HEK293 (cell line): ENCODE results near the gene STBD1.

Experiments used
- CTCF ChIP-seq: fragments of 450-650 bp; formaldehyde crosslinking; IDR thresholded peaks from 2 replicates; pipeline ENCODE4 v1.5.1; 2016; ENCODE audit warnings: missing biosample characterization, missing genetic modification characterization
- EGR2 ChIP-seq: fragments of 450-650 bp; formaldehyde crosslinking; IDR thresholded peaks from 2 replicates; pipeline ENCODE4 v1.5.1; 2016; ENCODE audit warnings: low read depth, missing biosample characterization, missing genetic modification characterization
- GLI4 ChIP-seq: fragments of 450-650 bp; formaldehyde crosslinking; IDR thresholded peaks from 2 replicates; pipeline ENCODE4 v1.5.1; 2016; ENCODE audit warnings: missing biosample characterization, missing genetic modification characterization
- KLF9 ChIP-seq: fragments of 450-650 bp; formaldehyde crosslinking; IDR thresholded peaks from 2 replicates; pipeline ENCODE4 v1.5.1; 2016; ENCODE audit warnings: missing biosample characterization, missing genetic modification characterization, low read depth
- OSR2 ChIP-seq: fragments of 450-650 bp; formaldehyde crosslinking; IDR thresholded peaks from 2 replicates; pipeline ENCODE4 v1.5.1; 2016; ENCODE audit warnings: missing biosample characterization, missing genetic modification characterization
- PATZ1 ChIP-seq: fragments of 450-650 bp; formaldehyde crosslinking; IDR thresholded peaks from 2 replicates; pipeline ENCODE4 v1.5.1; 2016; ENCODE audit warnings: missing biosample characterization, missing genetic modification characterization
- REST ChIP-seq: fragments of 450-650 bp; formaldehyde crosslinking; IDR thresholded peaks from 2 replicates; pipeline ENCODE4 v1.5.1; 2016; ENCODE audit warnings: missing biosample characterization, missing genetic modification characterization
- SCRT1 ChIP-seq: fragments of 450-650 bp; formaldehyde crosslinking; IDR thresholded peaks from 2 replicates; pipeline ENCODE4 v1.5.1; 2016; ENCODE audit warnings: missing biosample characterization, missing genetic modification characterization, borderline replicate concordance
- SP2 ChIP-seq: fragments of 450-650 bp; formaldehyde crosslinking; IDR thresholded peaks from 2 replicates; pipeline ENCODE4 v1.5.1; 2016; ENCODE audit warnings: missing biosample characterization, missing genetic modification characterization
- WT1 ChIP-seq: fragments of 450-650 bp; formaldehyde crosslinking; IDR thresholded peaks from 2 replicates; pipeline ENCODE4 v1.5.1; 2016; ENCODE audit warnings: missing biosample characterization, missing genetic modification characterization
- ZBTB49 ChIP-seq: fragments of 450-650 bp; formaldehyde crosslinking; IDR thresholded peaks from 2 replicates; pipeline ENCODE4 v1.5.1; 2016; ENCODE audit warnings: missing biosample characterization, missing genetic modification characterization, low read depth
- ZFP3 ChIP-seq: fragments of 450-650 bp; formaldehyde crosslinking; IDR thresholded peaks from 2 replicates; pipeline ENCODE4 v1.5.1; 2016; ENCODE audit warnings: low read depth, missing biosample characterization, missing genetic modification characterization
- ZNF140 ChIP-seq: fragments of 450-650 bp; formaldehyde crosslinking; IDR thresholded peaks from 2 replicates; pipeline ENCODE4 v1.5.1; 2016; ENCODE audit warnings: missing biosample characterization, missing genetic modification characterization
- ZNF146 ChIP-seq: fragments of 450-650 bp; formaldehyde crosslinking; IDR thresholded peaks from 2 replicates; pipeline ENCODE4 v1.5.1; 2016; ENCODE audit warnings: missing biosample characterization, missing genetic modification characterization
- ZNF157 ChIP-seq: fragments of 450-650 bp; formaldehyde crosslinking; IDR thresholded peaks from 2 replicates; pipeline ENCODE4 v1.5.1; 2016; ENCODE audit warnings: missing biosample characterization, missing genetic modification characterization
- ZNF248 ChIP-seq: fragments of 450-650 bp; formaldehyde crosslinking; IDR thresholded peaks from 2 replicates; pipeline ENCODE4 v1.5.1; 2017; ENCODE audit warnings: missing biosample characterization, missing genetic modification characterization
- ZNF501 ChIP-seq: fragments of 450-650 bp; formaldehyde crosslinking; IDR thresholded peaks from 2 replicates; pipeline ENCODE4 v1.5.1; 2016; ENCODE audit warnings: missing biosample characterization, missing genetic modification characterization
- ZNF529 ChIP-seq: fragments of 450-650 bp; formaldehyde crosslinking; IDR thresholded peaks from 2 replicates; pipeline ENCODE4 v1.5.1; 2017; ENCODE audit warnings: missing genetic modification characterization, missing biosample characterization; ENCODE audit not compliant: insufficient replicate concordance
- ZNF571 ChIP-seq: fragments of 450-650 bp; formaldehyde crosslinking; IDR thresholded peaks from 2 replicates; pipeline ENCODE4 v1.5.0; 2017; ENCODE audit warnings: missing biosample characterization, missing genetic modification characterization
- ZNF600 ChIP-seq: fragments of 450-650 bp; formaldehyde crosslinking; IDR thresholded peaks from 2 replicates; pipeline ENCODE4 v1.5.1; 2016; ENCODE audit warnings: missing biosample characterization, missing genetic modification characterization
- ZNF677 ChIP-seq: fragments of 450-650 bp; IDR thresholded peaks from 2 replicates; pipeline ENCODE4 v1.5.0; 2018; ENCODE audit warnings: missing biosample characterization, mild to moderate bottlenecking, missing genetic modification characterization, moderate library complexity
- ZNF830 ChIP-seq: fragments of 450-650 bp; IDR thresholded peaks from 2 replicates; pipeline ENCODE4 v1.5.0; 2018; ENCODE audit warnings: missing biosample characterization, missing genetic modification characterization, low read depth, mild to moderate bottlenecking, moderate library complexity
- ZSCAN5A ChIP-seq: fragments of 450-650 bp; formaldehyde crosslinking; IDR thresholded peaks from 2 replicates; pipeline ENCODE4 v1.5.1; 2016; ENCODE audit warnings: missing biosample characterization, missing genetic modification characterization
- TF ChIP-seq, protein P1 (sequence below): fragments of 450-650 bp; formaldehyde crosslinking; IDR thresholded peaks from 2 replicates; pipeline ENCODE4 v1.5.1; 2016; ENCODE audit warnings: missing biosample characterization, missing genetic modification characterization

The STBD1 gene

GRCh38 chr4:76301068-76301774 is 5.3 kb upstream of the STBD1 start (continued):
- peak; percentile 73 for TF ChIP-seq ZNF600 (tag by site-specific recombination)
- no peak for TF ChIP-seq EGR2 (tag by site-specific recombination)
- 0 out of 2 replicates have a peak, but pooled peaks have one; percentile 17 for TF ChIP-seq WT1 (tag by site-specific recombination)
- no peak for TF ChIP-seq ZNF157 (tag by site-specific recombination)
- no peak for TF ChIP-seq SP2
- no peak for TF ChIP-seq KLF9 (tag by site-specific recombination)
- TF ChIP-seq ZNF529 (tag by site-specific recombination) = no peak
- TF ChIP-seq ZNF677 (tag by site-specific recombination) = no peak
- TF ChIP-seq ZSCAN5A (tag by site-specific recombination) = no peak
- TF ChIP-seq OSR2 (tag by site-specific recombination) = 0 out of 2 replicates have a peak, but pooled peaks have one; percentile 20
- TF ChIP-seq ZNF571 (tag by site-specific recombination) = no peak
- TF ChIP-seq, protein P1, sequence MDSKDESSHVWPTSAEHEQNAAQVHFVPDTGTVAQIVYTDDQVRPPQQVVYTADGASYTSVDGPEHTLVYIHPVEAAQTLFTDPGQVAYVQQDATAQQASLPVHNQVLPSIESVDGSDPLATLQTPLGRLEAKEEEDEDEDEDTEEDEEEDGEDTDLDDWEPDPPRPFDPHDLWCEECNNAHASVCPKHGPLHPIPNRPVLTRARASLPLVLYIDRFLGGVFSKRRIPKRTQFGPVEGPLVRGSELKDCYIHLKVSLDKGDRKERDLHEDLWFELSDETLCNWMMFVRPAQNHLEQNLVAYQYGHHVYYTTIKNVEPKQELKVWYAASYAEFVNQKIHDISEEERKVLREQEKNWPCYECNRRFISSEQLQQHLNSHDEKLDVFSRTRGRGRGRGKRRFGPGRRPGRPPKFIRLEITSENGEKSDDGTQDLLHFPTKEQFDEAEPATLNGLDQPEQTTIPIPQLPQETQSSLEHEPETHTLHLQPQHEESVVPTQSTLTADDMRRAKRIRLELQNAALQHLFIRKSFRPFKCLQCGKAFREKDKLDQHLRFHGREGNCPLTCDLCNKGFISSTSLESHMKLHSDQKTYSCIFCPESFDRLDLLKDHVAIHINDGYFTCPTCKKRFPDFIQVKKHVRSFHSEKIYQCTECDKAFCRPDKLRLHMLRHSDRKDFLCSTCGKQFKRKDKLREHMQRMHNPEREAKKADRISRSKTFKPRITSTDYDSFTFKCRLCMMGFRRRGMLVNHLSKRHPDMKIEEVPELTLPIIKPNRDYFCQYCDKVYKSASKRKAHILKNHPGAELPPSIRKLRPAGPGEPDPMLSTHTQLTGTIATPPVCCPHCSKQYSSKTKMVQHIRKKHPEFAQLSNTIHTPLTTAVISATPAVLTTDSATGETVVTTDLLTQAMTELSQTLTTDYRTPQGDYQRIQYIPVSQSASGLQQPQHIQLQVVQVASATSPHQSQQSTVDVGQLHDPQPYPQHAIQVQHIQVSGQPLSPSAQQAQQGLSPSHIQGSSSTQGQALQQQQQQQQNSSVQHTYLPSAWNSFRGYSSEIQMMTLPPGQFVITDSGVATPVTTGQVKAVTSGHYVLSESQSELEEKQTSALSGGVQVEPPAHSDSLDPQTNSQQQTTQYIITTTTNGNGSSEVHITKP (tag by site-specific recombination) = peak; percentile 83
- TF ChIP-seq ZNF501 (tag by site-specific recombination) = 0 out of 2 replicates have a peak, but pooled peaks have one; percentile 43
- TF ChIP-seq CTCF (tag by site-specific recombination) = no peak
- TF ChIP-seq ZNF146 (tag by site-specific recombination) = no peak
- no peak for TF ChIP-seq SCRT1
- no peak for TF ChIP-seq REST (tag by site-specific recombination)
- TF ChIP-seq PATZ1 (tag by site-specific recombination) = 0 out of 2 replicates have a peak, but pooled peaks have one; percentile 29
- TF ChIP-seq ZNF830 (tag by site-specific recombination) = no peak
- no peak for TF ChIP-seq GLI4 (tag by site-specific recombination)
- TF ChIP-seq ZNF140 (tag by site-specific recombination) = no peak
- no peak for TF ChIP-seq ZFP3 (tag by site-specific recombination)
- TF ChIP-seq ZNF248 (tag by site-specific recombination) = no peak
- no peak for TF ChIP-seq ZBTB49 (tag by site-specific recombination)
